NCI-H748 treated with DMSO at 0.1 percent for 48 hours (cell line): ENCODE results near the gene INTS2.
"Not testable (repeated sequence)": the region's sequence is repeated elsewhere in the genome, so short reads cannot be mapped to it uniquely, and the experiment has no call there.

ENCODE experiments used
- DNase-seq: peaks from one replicate; lab custom pipeline; 2025; lab: John Stamatoyannopoulos, UW

The INTS2 gene

DNA sequence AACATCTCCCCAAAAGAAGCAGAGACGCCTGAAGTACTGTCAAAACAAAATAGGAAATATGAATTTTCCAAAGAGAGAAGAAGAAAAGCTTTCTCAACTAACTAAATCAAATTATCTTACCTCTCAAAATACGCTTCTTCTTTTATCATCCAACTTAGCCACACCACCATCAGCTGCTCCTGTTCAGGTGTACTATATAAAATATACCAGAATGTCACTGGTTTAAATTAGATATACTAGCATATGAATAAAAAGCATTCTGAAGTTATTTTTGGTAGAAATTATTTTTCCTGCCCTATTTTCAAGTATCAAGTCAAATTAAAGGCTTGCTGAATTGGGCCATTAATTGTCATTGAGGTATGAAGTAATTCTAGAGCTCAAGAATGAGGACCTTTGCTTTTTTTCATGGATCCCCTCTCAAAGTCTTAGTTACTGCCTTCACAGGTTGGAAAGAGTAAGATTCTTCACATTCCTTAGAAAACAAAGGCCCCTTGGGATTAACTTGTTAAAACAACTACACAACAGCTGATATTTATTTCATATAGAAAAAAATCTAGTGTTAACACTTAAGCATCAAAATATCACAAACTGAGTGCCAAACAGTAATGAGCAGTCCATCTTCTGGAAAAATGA is 30.1 kb downstream of the INTS2 start:
- DNase-seq, result no peak

GRCh38 chr17:61895391-61895790 is 32.4 kb downstream of the INTS2 start:
- no peak for DNase-seq

- not testable (repeated sequence) for DNase-seq
These were observed 33.5 kb downstream of the INTS2 start for GRCh38 chr17:61894310-61894709.

- not testable (repeated sequence) for DNase-seq
These were observed 40.0 kb downstream of the INTS2 start for GRCh38 chr17:61887733-61888132.

GRCh38 chr17:61885865-61886264 is 41.9 kb downstream of the INTS2 start:
- DNase-seq, result not testable (repeated sequence)

GRCh38 chr17:61884864-61885263 is 42.9 kb downstream of the INTS2 start:
- no peak for DNase-seq

DNA sequence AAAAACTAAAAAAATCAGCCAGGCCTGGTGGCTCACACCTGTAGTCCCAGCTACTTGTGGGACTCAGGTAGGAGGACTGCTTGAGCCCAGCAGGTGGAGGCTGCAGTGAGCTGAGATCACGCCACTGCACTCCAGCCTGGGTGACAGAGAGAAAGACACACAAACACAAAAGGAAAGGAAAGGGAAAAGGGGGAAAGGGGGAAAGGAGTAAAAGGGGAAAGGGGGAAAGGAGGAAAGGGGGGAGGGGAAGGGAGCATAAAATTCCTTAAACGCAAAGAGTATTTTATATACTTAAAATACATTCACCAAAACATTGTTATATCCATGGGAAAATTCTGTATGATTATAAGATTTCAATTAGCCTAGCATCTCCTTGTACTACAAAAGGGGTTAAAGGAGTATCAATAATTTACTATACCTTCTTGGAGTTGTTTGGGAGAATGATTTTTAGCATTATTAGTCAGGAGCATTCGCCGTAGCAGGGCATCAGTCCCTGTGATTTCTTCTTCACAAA is 47.1 kb downstream of the INTS2 start:
- DNase-seq, result no peak

DNA sequence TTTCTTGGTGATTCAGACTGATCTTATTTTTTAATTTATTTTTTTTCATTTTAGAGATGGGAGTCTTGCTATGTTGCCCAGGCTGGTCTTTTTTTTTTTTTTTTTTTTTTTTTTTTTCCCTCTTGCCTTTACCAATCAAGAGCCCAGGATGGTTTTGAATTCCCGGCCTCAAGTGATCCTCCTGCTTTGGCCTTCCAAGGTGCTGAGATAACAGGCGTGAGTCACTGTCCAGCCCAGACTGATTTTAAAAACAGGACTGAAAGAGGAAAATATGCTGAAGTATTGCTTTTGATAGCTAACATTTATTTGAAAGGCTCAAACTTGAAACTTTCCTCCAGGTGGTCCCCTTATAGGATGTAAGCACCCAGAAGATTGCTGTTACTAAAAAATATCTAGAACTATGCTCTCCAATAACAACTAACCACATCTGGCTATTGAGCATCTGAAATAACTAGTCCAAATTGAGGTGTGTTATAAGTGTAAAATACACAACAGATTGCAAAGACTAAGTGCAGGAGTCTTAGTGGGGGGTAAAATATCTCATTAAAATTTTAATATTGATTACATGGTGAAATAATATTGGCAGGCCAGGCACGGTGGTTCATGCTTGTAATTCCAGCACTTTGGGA is 48.7 kb downstream of the INTS2 start:
- DNase-seq, result no peak

DNA sequence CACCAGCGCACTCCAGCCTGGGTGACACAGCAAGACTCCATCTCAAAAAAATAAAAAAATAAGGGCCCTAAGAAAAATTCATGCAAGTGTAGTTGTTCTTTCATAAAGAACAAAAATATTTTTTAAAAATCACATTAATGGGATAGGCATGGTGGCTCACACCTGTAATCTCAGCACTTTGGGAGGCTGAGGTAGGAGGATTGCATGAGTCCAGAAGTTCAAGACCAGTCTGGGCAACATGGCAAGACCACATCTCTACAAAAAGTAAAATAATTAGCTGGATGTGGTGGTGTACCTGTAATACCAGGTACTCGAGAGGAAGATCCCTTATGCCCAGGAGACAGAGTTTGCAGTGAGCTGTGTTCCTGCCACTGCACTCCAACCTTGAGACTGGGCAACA is 49.3 kb downstream of the INTS2 start:
- DNase-seq, result no peak

DNA sequence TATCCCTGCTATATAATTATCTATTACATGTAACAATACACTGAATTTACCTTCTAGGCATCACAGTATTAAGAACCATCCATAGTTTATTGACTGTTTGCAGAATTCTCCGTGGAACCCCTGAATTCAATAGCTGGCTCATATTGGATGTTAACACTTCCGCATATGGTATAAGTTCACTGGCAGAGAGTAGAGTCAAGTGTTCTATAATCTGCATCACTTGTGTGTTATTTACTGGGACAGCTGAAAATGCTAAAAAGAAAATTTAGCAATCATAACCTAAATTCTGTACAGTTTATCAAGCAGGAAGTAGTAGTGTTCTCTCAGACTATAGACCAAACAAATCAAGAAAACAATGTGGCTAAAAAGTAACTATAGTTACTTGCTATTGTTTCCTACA is 49.9 kb downstream of the INTS2 start:
- DNase-seq, result no peak

GRCh38 chr17:61875804-61876203 is 52.0 kb downstream of the INTS2 start:
- DNase-seq, result no peak

DNA sequence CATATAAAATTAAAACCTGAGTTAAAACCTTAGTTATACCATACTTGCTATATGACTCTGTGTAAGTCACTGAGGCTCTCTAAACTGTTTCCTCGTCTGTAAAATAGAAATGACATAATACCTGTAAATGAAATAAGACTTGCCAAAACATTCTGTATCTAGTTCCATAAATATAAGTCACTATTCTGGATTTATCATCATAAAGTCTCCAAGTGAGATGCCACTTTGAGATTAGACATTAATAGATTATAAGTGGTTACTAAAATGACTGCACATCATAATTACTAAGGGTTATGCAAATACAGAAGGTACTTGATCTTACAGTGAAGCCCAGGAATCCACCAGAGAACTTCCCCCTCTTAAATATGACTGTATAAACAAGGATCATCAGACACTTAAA is 52.5 kb downstream of the INTS2 start:
- no peak for DNase-seq

DNA sequence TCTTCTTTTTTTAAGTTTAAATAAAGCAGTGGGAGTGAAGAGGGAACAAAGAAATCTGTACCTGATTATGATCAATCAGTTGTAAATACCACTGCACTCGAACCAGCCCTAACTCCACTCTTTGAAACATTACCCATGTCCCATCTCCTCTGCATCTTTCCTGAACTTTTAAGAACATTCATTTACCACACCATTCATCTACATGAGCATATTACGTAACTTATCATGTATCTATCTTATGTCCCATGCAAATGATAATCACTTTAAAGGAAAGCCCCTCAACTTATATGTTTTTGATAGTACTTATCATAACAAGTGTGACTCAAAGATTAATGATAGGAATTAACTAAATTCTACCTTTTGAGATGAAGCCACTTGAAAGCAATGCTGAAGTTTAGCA is 53.7 kb downstream of the INTS2 start:
- DNase-seq, result no peak

DNA sequence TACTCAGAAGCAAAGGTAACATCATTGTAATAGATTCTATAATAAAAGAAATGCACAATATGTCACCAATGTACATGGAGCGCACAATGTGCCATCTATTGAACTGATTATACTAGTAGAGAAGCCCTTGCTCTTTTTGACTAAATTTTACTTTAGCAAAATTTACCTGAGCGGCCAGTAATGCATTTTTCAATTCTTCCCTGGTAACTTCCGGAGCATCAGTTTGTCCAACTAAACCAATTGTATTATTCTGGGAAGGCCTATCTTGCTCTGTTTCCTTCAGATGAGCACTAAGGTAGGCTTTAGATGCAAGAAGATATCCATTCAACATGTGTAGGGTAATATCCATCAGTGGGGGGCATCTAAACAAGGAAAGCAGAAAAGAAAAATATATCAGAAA is 55.7 kb downstream of the INTS2 start:
- no peak for DNase-seq

DNA sequence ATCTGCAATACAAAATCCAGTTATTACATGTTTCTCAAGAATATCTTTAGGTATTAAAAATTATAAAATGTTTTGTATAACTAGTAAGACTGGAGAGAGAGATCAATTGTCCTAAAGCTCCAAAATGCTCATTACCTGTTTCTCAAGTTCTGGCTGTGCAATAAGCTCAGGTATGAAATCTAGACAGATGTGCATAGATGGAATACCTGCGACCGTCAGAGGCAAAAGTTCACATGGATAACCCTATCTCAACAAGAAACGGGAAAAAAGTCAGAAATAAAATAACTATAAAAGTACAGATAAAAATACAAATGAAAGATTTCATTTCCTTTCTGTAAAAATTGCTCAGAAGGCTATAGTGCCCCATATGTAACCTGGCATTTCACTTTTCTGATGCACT is 58.6 kb downstream of the INTS2 start:
- no peak for DNase-seq

DNA sequence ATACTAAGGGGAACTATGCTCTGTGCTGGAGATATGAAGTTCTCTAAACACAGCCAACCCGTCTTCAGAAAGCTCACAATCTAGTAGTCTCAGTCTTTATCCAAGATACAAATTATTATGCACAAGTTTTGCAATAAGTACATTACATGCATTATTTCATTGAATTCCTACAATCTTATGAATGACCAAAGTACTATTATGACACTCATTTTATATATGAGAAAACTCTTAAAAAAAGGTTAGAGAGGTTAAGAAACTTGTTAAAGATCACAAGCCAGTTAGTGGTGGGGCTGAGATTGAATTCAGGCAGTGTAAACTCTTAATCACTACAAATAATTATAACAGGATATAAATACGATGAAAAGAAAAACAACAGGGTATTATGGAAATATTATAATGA is 59.7 kb downstream of the INTS2 start:
- DNase-seq, result no peak

- no peak for DNase-seq
These were observed 60.7 kb downstream of the INTS2 start for GRCh38 chr17:61867033-61867432.

DNA sequence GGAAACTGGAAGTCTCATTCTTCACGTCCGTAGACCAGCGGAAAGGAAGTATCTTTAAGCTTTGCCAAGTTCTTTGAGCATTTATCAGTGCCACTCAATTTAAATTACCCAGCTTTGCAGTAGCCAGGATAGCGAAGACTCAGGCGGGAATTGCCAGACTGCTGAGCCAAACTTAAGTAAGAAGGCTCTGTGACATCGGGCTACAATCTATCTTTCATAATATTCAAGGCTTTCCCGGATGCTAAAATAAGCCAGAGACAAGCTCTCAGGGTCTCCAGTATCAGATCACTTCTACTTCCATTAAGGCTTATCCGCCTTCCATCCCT is 64.0 kb downstream of the INTS2 start:
- no peak for DNase-seq

DNA sequence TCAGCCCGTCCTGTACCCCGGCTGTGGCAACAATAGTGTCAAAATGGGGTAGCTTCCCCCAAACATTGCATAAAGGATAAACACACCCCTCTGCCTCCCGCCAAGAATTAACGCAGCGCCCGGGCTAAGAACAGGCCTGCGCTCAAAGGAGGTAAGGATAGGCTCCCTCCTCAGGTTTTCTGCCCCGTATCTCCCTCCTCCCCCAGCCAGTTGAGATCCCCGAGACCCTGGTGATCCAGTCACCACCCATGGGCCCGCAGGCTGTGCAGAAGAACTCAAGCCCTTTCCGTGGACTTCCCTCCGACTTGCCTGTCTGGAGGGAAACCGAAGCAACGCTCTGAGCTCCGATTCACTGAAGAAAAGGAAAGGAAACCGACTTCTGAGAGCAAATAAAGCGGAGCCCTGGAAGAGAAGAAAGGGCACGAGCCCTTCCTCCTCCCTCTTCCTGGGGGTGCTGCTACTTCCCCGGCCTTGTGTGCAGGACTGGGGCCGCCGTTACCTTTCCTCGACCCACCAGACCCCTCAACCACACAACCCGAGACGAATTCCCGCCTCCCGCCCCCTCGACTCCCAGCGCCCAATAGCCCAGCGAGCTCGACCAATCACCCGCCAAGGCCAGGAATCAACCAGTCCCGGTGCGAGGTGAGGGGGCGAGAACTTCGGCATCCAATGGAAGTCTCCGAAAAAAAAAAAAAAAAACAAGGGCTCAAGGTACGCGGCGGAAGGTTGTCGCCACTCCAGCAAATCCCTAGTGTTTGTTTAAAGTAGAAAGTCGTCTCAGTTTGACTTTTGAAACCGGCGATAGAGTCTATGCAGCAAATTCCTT is 64.6 kb downstream of the INTS2 start, which contains the start of gene BRIP1:
BRIP1 (minus strand) TSS at position 554 of the 826 bp plus-strand sequence. CDS start 1,989 bp downstream, outside the sequence.
- DNase-seq, result peak; percentile 79

- no peak for DNase-seq
These were observed 65.6 kb downstream of the INTS2 start for GRCh38 chr17:61862105-61862574.

DNA sequence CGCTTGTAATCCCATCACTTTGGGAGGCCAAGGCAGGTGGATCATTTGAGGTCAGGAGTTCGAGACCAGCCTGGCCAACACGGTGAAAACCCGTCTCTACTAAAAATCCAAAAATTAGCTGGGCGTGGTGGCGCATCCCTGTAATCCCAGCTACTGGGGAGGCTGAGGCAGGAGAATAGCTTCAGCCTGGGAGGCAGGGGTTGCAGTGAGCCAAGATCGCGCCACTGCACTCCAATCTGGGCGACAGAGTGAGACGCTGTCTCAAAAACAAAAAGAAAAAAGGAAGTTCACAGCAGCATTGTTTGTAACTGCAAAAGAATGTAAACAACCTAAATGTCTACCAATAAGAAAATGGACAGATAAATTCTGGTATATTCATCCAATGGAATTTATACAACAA is 67.4 kb downstream of the INTS2 start:
- not testable (repeated sequence) for DNase-seq

DNA sequence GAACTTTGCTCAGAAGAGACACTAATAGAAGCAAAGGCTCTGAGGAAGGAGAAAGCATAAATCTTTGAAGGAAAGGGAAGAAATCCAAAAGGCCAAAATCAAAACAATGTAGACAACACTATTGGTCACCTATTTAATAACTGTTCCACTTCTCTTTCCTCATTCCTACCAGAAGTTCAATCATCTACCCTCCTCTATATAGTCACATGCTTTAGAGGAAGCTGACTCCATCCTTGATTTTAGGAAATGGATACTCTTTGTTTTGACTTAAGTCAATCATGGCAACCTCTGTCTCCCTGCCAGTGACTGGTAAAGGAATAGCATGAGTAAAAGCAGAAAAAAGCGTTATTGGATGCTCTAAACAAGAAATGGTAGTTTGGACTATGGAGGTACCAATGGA is 71.7 kb downstream of the INTS2 start:
- DNase-seq, result no peak

- DNase-seq, result no peak
These were observed 74.9 kb downstream of the INTS2 start for GRCh38 chr17:61852857-61853256.
